Amniotic epithelial cell (primary cell): Measurements from ENCODE around the gene ACBD6.

Experiments
- DNase-seq: peaks from one replicate; pipeline ENCODE4 v3.0.0-alpha.2; 2010; ENCODE audit warnings: low read depth

ACBD6 gene

DNA sequence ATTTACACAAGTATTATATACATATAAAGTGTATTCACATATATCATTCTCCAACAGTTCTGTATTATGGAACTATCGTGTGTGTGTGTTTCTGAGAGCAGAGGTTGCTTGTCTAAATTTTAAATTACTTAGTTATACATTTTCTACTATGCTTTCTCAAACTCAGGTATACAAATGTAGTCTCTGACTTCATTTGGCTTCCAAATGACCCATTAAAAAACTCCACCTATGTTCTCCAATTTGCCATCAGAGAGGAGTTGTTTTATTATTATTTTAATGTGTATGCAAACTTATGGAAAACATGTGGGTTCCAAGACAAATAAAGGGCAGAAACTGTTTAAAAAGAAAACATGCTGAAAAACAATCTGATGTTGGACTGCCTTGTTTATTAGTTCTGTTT is 131.8 kb downstream of the ACBD6 start:
- no peak for DNase-seq

GRCh38 chr1:180370188-180370587 is 132.2 kb downstream of the ACBD6 start:
- no peak for DNase-seq

GRCh38 chr1:180369061-180369460 is 133.3 kb downstream of the ACBD6 start:
- DNase-seq = no peak

DNA sequence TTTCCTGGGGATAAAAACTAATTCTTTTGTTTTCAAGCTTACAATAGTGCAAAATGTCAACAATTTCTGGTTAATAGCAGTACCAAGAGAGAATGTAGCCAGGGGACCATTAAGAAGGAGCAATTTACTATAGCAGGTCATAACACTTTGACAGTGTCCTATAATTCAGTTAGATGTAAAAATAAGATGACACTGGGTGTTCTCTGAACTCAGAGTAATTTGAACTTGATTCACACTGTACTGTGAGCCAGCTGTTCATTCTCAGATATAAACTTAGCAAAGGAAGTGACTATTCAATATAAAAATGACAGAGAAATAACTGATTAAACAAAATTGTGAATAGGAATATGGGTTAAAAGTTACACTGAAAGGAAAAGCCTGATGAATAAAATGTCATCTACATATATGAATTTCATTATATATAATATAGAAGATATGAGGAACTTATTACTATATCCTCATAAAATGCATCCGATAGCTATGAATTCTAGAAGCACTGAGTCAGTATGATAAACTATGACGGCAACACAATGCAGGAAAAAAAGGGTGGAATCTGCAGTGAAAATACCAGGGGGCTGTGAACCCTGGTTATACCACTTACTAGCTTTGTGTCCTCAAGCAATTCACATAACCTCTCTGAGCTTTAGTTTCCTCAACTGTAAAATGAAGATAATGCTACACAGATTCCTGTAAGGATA is 135.9 kb downstream of the ACBD6 start:
- peak; percentile 8 for DNase-seq

DNA sequence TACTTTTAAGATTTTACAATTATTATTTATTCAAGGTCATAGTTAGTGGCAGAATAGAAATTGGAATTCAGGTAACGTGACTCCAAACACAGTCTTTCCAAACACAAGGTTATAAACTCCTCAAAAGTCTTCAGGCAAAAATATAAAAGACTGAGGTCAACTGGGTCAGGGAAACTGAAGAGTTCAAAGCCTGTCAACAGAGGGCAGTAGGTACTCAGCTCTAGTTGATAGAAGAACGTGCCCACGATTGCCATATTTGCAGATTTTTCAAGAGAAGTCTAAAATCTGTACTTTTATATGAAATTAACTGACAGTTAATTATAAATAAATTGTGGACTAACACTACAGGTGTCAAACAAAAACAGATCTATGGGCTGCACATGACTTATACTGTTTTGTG is 137.3 kb downstream of the ACBD6 start:
- DNase-seq = peak; percentile 17

GRCh38 chr1:180363246-180363995 is 139.0 kb downstream of the ACBD6 start:
- no peak for DNase-seq

GRCh38 chr1:180360333-180361075 is 141.9 kb downstream of the ACBD6 start:
- no peak for DNase-seq

DNA sequence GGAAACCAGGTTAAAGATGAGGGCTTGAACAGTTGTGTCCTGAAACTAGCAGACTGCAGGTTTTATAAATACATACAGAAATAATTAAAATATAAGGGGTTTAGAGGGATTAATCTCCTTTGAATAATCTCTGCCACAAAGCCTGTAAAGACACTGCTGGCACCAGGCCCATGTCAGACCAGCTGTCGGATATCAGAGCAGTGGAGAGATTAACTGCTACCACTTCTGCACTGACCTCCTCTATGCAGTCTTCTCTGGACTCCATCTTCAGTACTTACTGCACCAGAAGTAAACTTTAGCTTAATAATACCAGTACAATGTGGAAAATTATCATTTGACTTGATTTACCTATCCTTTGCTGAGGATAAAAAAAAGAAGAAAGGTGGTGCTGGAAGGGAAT is 143.7 kb downstream of the ACBD6 start:
- peak; percentile 52 for DNase-seq

DNA sequence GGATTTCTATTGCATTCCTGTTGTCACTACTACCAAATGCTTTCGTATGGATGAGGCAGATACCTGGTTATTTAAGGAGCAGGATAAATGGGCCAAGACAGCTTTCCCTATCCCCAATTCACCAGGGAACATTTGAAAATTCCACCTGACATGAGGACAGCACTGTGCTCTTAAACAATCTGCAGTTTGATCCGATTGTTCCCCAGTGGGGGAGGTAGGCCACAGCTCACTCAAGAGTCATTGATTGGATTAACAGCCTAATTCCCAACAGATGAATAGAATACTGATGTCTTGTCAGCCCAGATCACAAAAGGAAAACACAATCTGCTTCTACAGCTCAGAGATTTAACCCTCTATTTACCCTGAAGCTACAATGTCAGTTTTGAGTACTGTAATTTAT is 148.4 kb downstream of the ACBD6 start:
- DNase-seq = no peak

DNA sequence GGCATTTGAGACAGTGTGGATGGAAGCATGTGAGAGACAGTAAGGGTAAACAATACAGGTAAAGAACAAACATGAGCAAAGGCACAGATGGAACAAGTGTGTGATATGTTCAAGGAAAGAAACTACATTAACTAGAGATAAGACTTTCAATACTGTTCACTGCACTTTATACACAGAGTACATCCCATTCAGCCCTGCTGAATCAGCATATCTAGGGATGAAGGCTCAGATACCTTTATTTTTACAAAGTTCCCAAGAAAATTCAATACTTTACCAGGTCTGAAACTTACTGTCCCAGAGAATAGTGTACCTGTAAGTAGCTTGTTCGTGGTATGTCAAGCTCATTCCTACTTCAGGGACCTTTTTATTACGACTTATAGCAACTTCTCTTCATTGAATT is 149.8 kb downstream of the ACBD6 start:
- no peak for DNase-seq

DNA sequence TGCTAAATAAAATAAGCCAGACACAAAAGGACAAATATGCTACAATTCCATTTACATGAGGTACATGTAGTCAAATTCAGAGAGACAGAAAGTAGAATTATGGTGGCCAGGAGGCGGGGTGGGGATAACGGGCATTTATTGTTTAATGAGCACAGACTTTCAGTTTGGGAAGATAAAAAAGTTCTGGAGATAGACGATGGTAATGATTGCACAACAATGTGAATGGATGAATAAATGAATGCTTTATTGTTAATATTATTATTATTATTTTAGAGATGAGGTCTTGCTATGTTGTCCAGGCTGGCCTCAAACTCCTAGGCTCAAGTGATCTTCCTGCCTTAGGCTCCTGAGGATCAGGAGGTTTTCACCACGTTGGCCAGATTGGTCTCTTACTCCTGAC is 150.4 kb downstream of the ACBD6 start:
- no peak for DNase-seq

DNA sequence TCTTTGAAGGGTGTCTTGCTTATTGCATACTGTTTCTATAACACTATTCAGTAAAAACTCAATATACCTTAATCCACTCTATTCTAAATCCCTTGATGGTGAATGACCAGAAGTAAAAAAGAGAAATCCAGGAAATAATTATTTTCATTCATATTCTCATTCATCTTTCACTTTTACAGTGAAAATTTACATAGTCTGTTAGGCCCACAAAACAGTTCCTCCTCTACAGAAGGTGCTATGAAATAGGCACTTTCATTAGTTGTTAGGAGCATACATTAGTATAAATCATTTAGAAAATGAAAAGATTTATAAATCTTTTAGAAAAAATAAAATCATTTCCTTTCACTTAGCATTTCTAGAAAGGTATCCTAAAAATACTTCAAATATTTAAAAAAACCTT is 157.2 kb downstream of the ACBD6 start:
- DNase-seq = no peak

DNA sequence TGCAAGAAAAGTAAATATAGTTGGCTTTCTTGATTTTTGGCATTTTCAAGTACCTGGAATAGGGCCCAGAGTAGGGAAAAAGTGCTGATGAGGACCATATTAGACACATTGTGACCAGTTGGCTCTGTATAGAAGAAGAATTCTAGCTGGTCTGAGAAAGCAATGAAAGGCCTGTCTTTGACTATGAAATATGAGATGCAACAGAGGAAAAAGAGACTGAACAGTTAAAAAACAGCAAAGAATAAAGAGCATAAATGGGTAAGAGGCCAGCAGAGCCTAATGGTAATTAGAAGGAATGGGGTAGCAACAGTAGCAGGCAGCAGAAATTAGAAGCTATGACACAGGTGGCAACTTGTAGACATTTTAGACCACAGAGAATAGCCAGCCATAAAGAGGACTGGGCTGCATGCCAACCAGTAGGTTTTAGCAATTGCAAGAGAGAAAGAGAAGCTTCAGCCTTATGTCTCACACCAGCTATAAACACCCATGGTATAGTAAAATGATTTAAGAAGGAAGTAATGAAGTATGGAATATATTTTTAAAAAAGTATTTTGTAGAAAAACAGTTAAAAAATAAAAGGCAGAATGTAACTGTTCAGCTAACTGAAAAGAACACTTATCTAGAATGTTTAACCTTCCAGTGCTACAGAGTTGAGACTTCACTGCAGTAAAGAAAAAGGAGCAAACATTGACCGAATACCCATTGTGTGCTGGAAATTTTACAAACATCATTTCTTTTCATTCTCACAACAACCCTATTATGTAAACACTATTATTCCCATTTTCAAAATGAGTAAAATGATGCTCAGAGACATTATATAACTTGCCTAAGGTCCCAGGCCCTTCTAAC is 158.2 kb downstream of the ACBD6 start:
- peak; percentile 52 for DNase-seq

DNA sequence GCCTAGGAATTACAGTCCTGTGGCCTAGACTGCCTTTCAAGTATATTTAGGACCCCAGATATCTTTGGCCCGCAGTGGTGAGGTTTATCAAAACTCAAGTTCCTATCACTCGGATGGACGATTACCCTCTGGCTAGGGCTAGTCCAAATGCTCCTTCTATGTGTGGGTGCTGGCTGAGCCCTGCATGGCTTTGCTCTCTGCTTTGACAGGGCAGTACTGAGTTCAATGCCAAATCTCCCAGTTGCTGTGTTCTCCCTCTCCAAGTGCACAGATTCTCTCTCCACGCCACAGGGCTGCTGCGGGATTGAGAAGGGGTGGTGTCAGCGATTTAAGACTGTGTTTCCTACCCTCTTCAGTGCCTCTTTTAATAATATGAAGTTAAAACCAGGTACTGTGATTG is 175.3 kb downstream of the ACBD6 start:
- no peak for DNase-seq

DNA sequence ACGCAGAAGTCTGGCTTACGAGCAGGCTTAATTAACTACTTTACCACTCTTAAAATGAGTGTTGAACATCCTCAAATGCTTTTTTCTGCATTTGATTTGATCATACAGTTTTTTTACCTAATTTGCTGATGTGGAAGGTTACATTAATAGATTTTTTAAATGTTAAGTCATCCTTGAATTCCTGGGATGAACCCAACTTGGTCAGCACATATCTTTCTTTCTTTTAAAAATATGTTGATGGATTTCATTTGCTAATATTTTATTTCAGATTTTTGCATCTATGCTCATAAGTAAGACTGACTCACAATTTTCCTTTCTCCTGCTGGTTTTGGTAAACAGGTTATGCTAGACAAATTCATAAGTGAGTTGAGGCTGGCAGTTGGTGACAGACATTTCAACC is 189.5 kb downstream of the ACBD6 start:
- DNase-seq = no peak

GRCh38 chr1:180311011-180311730 is 191.2 kb downstream of the ACBD6 start:
- DNase-seq = peak; percentile 24

DNA sequence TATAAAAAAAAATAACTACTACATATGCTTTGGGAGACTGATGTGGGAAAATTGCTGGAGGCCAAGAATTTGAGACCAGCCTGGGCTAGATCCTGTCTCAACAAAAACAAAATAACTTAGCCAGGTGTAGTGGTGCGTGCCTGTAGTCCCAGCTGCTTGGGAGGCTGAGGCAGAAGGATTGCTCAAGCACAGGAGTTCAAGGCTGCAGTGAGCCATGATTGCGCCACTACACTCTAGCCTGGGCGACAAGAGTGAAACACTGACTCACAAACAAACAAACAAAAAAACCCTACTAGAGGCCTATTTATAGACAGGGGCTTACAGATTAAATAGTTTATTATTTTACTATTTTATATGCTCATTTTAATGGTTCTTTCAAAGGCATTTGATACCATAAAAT is 192.3 kb downstream of the ACBD6 start:
- peak; percentile 72 for DNase-seq

GRCh38 chr1:180309338-180309737 is 193.0 kb downstream of the ACBD6 start:
- peak; percentile 69 for DNase-seq

GRCh38 chr1:180301135-180301742 is 201.1 kb downstream of the ACBD6 start:
- DNase-seq = no peak

- DNase-seq = no peak
These were observed 202.7 kb downstream of the ACBD6 start for GRCh38 chr1:180299479-180300221.
